WTC11 (cell line): Measurements from ENCODE around the gene CLCN4.

Experiments
- CREM ChIP-seq: sonication (generic); formaldehyde crosslinking; IDR thresholded peaks from 2 replicates; pipeline ENCODE4 v1.8.1; 2022; ENCODE audit warnings: mild to moderate bottlenecking, missing genetic modification reagents, moderate library complexity
- CTCF ChIP-seq: fragments of 200-600 bp; IDR thresholded peaks from 2 replicates; pipeline ENCODE4 v1.8.0; 2022; ENCODE audit warnings: antibody characterized with exemption
- FOXJ3 ChIP-seq: sonication (generic); formaldehyde crosslinking; IDR thresholded peaks from 2 replicates; pipeline ENCODE4 v1.9.0; 2021; ENCODE audit warnings: missing genetic modification reagents, mild to moderate bottlenecking, borderline replicate concordance
- GABPB1 ChIP-seq: sonication (generic); formaldehyde crosslinking; IDR thresholded peaks from 2 replicates; pipeline ENCODE4 v1.8.1; 2023; ENCODE audit warnings: mild to moderate bottlenecking, missing genetic modification reagents
- JUN ChIP-seq: sonication (generic); formaldehyde crosslinking; IDR thresholded peaks from 2 replicates; pipeline ENCODE4 v1.8.0; 2023; ENCODE audit warnings: mild to moderate bottlenecking, missing genetic modification reagents
- MAX ChIP-seq: sonication (generic); formaldehyde crosslinking; IDR thresholded peaks from 2 replicates; pipeline ENCODE4 v1.8.0; 2022; ENCODE audit warnings: mild to moderate bottlenecking, missing genetic modification reagents
- NR2C2 ChIP-seq: sonication (generic); formaldehyde crosslinking; IDR thresholded peaks from 2 replicates; pipeline ENCODE4 v1.8.0; 2022; ENCODE audit warnings: mild to moderate bottlenecking, missing genetic modification reagents
- NR3C1 ChIP-seq: sonication (generic); formaldehyde crosslinking; conservative IDR thresholded peaks from 2 replicates; pipeline ENCODE4 v1.8.1; 2023; ENCODE audit warnings: low read depth, mild to moderate bottlenecking, missing genetic modification reagents
- OVOL2 ChIP-seq: fragments of 250-450 bp; sonication (Bioruptor Pico); IDR thresholded peaks from 2 replicates; pipeline ENCODE4 v1.9.0; 2021; ENCODE audit warnings: mild to moderate bottlenecking, borderline replicate concordance
- PRDM15 ChIP-seq: sonication (generic); formaldehyde crosslinking; IDR thresholded peaks from 2 replicates; pipeline ENCODE4 v1.8.0; 2022; ENCODE audit warnings: missing genetic modification reagents
- SP1 ChIP-seq: sonication (generic); formaldehyde crosslinking; conservative IDR thresholded peaks from 2 replicates; pipeline ENCODE4 v1.8.1; 2022; ENCODE audit warnings: missing genetic modification reagents
- USF1 ChIP-seq: sonication (generic); formaldehyde crosslinking; IDR thresholded peaks from 2 replicates; pipeline ENCODE4 v1.8.0; 2022; ENCODE audit warnings: mild to moderate bottlenecking, missing genetic modification reagents
- ZNF138 ChIP-seq: sonication (generic); formaldehyde crosslinking; conservative IDR thresholded peaks from 2 replicates; pipeline ENCODE4 v1.8.1; 2022; ENCODE audit warnings: mild to moderate bottlenecking, moderate library complexity, missing genetic modification reagents
- ZNF281 ChIP-seq: sonication (generic); formaldehyde crosslinking; IDR thresholded peaks from 2 replicates; pipeline ENCODE4 v1.8.0; 2023; ENCODE audit warnings: mild to moderate bottlenecking, missing genetic modification reagents

- TF ChIP-seq NR2C2 (CRISPR knock-in tag): no peak
- TF ChIP-seq CTCF: peak; percentile 99
- TF ChIP-seq NR3C1: no peak
- no peak for TF ChIP-seq ZNF281 (CRISPR knock-in tag)
- no peak for TF ChIP-seq MAX (CRISPR knock-in tag)
- no peak for TF ChIP-seq PRDM15 (CRISPR knock-in tag)
- TF ChIP-seq USF1 (CRISPR knock-in tag): no peak
- TF ChIP-seq CREM (CRISPR knock-in tag): no peak
- no peak; the same call in 1 of the 2 replicates for TF ChIP-seq SP1
- no peak for TF ChIP-seq GABPB1 (CRISPR knock-in tag)
- no peak for TF ChIP-seq JUN (CRISPR knock-in tag)
- no peak for TF ChIP-seq FOXJ3
- no peak for TF ChIP-seq OVOL2 (CRISPR knock-in tag)
- TF ChIP-seq ZNF138: no peak
Observed at GRCh38 chrX:10119399-10119990, 37.3 kb upstream of the CLCN4 start.
